Activated CD4-positive, alpha-beta memory T cell treated with anti-CD3 and anti-CD28 coated beads, Interleukin-2, amount 10 ng/mL, durations not matched to agents 7 days and 5 days (primary cell): ENCODE data around the gene GUCY1A2. TPM values are rescaled to one million over a fixed set of nuclear protein-coding genes. Genes with fewer than 3 reads are reported as not detected.
"Not testable (repeated sequence)": the region's sequence is repeated elsewhere in the genome, so short reads cannot be mapped to it uniquely, and the experiment has no call there.

Experiments used
- CTCF ChIA-PET: fragments of 350-600 bp; sonication (Branson Sonifier 250); formaldehyde crosslinking; loops from one replicate; lab custom pipeline; 2021; ENCODE audit warnings: antibody characterized with exemption, inconsistent platforms; lab: Charles Lee
- POLR2A ChIA-PET: fragments of 350-600 bp; sonication (Branson Sonifier 250); formaldehyde crosslinking; loops from one replicate; lab custom pipeline; 2021; ENCODE audit warnings: antibody characterized with exemption; lab: Charles Lee
- DNase-seq: peaks from one replicate; pipeline ENCODE4 v3.0.0-alpha.2; 2020
- H3K27ac Mint-ChIP-seq: one replicate; pipeline ENCODE4 v1.8.0; 2021; ENCODE audit warnings: mild to moderate bottlenecking, mixed read lengths
- H3K27me3 Mint-ChIP-seq: one replicate; pipeline ENCODE4 v1.8.0; 2021; ENCODE audit warnings: mixed read lengths
- H3K36me3 Mint-ChIP-seq: one replicate; pipeline ENCODE4 v1.8.0; 2021; ENCODE audit warnings: low read depth, mixed read lengths
- H3K4me1 Mint-ChIP-seq: one replicate; pipeline ENCODE4 v1.8.0; 2021; ENCODE audit warnings: mixed read lengths
- H3K4me3 Mint-ChIP-seq: one replicate; pipeline ENCODE4 v1.8.0; 2021; ENCODE audit warnings: mild to moderate bottlenecking, mixed read lengths
- H3K9me3 Mint-ChIP-seq: one replicate; pipeline ENCODE4 v1.8.0; 2021; ENCODE audit warnings: mixed read lengths
- total RNA-seq, 2 experiments: library from RNA; stranded (reverse); gene quantifications; one replicate each; pipeline ENCODE4 v1.2.3, GENCODE V29; 2021

The GUCY1A2 gene
- not detected for total RNA-seq

- ChIA-PET POLR2A (no interaction called here), CTCF (no interaction called here)
- no peak within 1 kb of the TSS for H3K27ac Mint-ChIP-seq
- H3K27me3 Mint-ChIP-seq = peaks cover 30% of the 10 kb centered on the region
- H3K4me1 Mint-ChIP-seq = peaks cover 5% of the 10 kb centered on the region
- DNase-seq = no peak
- H3K4me3 Mint-ChIP-seq = peak within 1 kb of the TSS; percentile 37
- peaks cover 3% of the 10 kb centered on the region for H3K36me3 Mint-ChIP-seq
- no peaks in the 10 kb centered on the region for H3K9me3 Mint-ChIP-seq
Observed at GRCh38 chr11:107018219-107018901, at the start of gene GUCY1A2. Gene GUCY1A2 (minus strand): TSS chr11:107018476. CDS start chr11:107018055, 421 bp downstream.

GRCh38 chr11:107054391-107054790, 36.1 kb upstream of the GUCY1A2 start:
- Mint-ChIP-seq H3K4me3 (no peak overlapping the region), H3K27me3 (no peaks in the 10 kb centered on the region), H3K9me3 (peaks cover 20% of the 10 kb centered on the region), H3K27ac (no peak overlapping the region), H3K4me1 (no peaks in the 10 kb centered on the region), H3K36me3 (no peaks in the 10 kb centered on the region)
- ChIA-PET CTCF (no interaction called here), POLR2A (no interaction called here)
- DNase-seq = no peak

- H3K9me3 Mint-ChIP-seq = peaks cover 26% of the 10 kb centered on the region
- H3K4me1 Mint-ChIP-seq, H3K36me3 Mint-ChIP-seq, H3K27ac Mint-ChIP-seq, CTCF ChIA-PET, DNase-seq, H3K27me3 Mint-ChIP-seq, POLR2A ChIA-PET, H3K4me3 Mint-ChIP-seq: not testable (repeated sequence)
Observed at GRCh38 chr11:107051332-107051731, 33.1 kb upstream of the GUCY1A2 start.

- POLR2A ChIA-PET, H3K36me3 Mint-ChIP-seq, CTCF ChIA-PET: not testable (repeated sequence)
Observed at GRCh38 chr11:107050899-107051298, 32.6 kb upstream of the GUCY1A2 start.

GRCh38 chr11:107050121-107050520, 31.8 kb upstream of the GUCY1A2 start:
- DNase-seq = no peak
- no peaks in the 10 kb centered on the region for H3K27me3 Mint-ChIP-seq
- CTCF ChIA-PET = no interaction called here

More at GRCh38 chr11:107050899-107051298, 32.6 kb upstream of the GUCY1A2 start:
- DNase-seq, H3K27me3 Mint-ChIP-seq, H3K4me1 Mint-ChIP-seq, H3K27ac Mint-ChIP-seq, H3K4me3 Mint-ChIP-seq: not testable (repeated sequence)
- H3K9me3 Mint-ChIP-seq = peaks cover 26% of the 10 kb centered on the region

GRCh38 chr11:107044503-107044902, 26.2 kb upstream of the GUCY1A2 start:
- ChIA-PET CTCF (no interaction called here), POLR2A (no interaction called here)
- DNase-seq = no peak
- H3K9me3 Mint-ChIP-seq = peaks cover 7% of the 10 kb centered on the region
- peaks cover 2% of the 10 kb centered on the region for H3K4me1 Mint-ChIP-seq
- H3K36me3 Mint-ChIP-seq = no peaks in the 10 kb centered on the region
- H3K27ac Mint-ChIP-seq = no peak overlapping the region
- no peaks in the 10 kb centered on the region for H3K27me3 Mint-ChIP-seq
- H3K4me3 Mint-ChIP-seq = no peak overlapping the region

More at GRCh38 chr11:107050121-107050520, 31.8 kb upstream of the GUCY1A2 start:
- no peaks in the 10 kb centered on the region for H3K4me1 Mint-ChIP-seq
- peaks cover 26% of the 10 kb centered on the region for H3K9me3 Mint-ChIP-seq
- POLR2A ChIA-PET = no interaction called here
- H3K27ac Mint-ChIP-seq = no peak overlapping the region
- H3K36me3 Mint-ChIP-seq = no peaks in the 10 kb centered on the region
- no peak overlapping the region for H3K4me3 Mint-ChIP-seq

GRCh38 chr11:107043242-107044006, 25.1 kb upstream of the GUCY1A2 start:
- H3K4me3 Mint-ChIP-seq = no peak overlapping the region
- CTCF ChIA-PET = no interaction called here
- DNase-seq = no peak
- H3K27me3 Mint-ChIP-seq = no peaks in the 10 kb centered on the region
- H3K4me1 Mint-ChIP-seq = peaks cover 2% of the 10 kb centered on the region
- no peaks in the 10 kb centered on the region for H3K36me3 Mint-ChIP-seq
- H3K27ac Mint-ChIP-seq = no peak overlapping the region
- peaks cover 2% of the 10 kb centered on the region for H3K9me3 Mint-ChIP-seq
- POLR2A ChIA-PET = interaction anchor here (1.0 kb wide), 1 partner anchor 451 kb away, joined by 3 read pairs; no protein-coding TSS in a partner anchor

GRCh38 chr11:107042748-107043147, 24.5 kb upstream of the GUCY1A2 start:
- Mint-ChIP-seq H3K9me3 (no peaks in the 10 kb centered on the region), H3K27me3 (no peaks in the 10 kb centered on the region), H3K27ac (no peak overlapping the region), H3K4me3 (no peak overlapping the region), H3K4me1 (peaks cover 2% of the 10 kb centered on the region), H3K36me3 (no peaks in the 10 kb centered on the region)
- ChIA-PET POLR2A (interaction anchor here (1.0 kb wide), 1 partner anchor 452 kb away, joined by 3 read pairs; no protein-coding TSS in a partner anchor), CTCF (no interaction called here)
- DNase-seq = no peak

- Mint-ChIP-seq H3K27me3 (no peaks in the 10 kb centered on the region), H3K4me3 (no peak overlapping the region), H3K4me1 (peaks cover 2% of the 10 kb centered on the region), H3K36me3 (no peaks in the 10 kb centered on the region), H3K27ac (no peak overlapping the region), H3K9me3 (no peaks in the 10 kb centered on the region)
- DNase-seq = no peak
- POLR2A ChIA-PET = no interaction called here
- CTCF ChIA-PET = no interaction called here
Observed at GRCh38 chr11:107041088-107041444, 22.8 kb upstream of the GUCY1A2 start.

GRCh38 chr11:107040433-107041087, 22.3 kb upstream of the GUCY1A2 start:
- ChIA-PET CTCF (no interaction called here), POLR2A (no interaction called here)
- Mint-ChIP-seq H3K36me3 (no peaks in the 10 kb centered on the region), H3K4me3 (no peak overlapping the region), H3K4me1 (peaks cover 2% of the 10 kb centered on the region), H3K27ac (no peak overlapping the region), H3K27me3 (no peaks in the 10 kb centered on the region), H3K9me3 (no peaks in the 10 kb centered on the region)
- no peak for DNase-seq

- Mint-ChIP-seq H3K36me3 (no peaks in the 10 kb centered on the region), H3K4me3 (no peak overlapping the region), H3K27me3 (no peaks in the 10 kb centered on the region), H3K9me3 (no peaks in the 10 kb centered on the region), H3K27ac (no peak overlapping the region), H3K4me1 (no peaks in the 10 kb centered on the region)
- POLR2A ChIA-PET = no interaction called here
- CTCF ChIA-PET = no interaction called here
- no peak for DNase-seq
Observed at GRCh38 chr11:107025673-107026072, 7.4 kb upstream of the GUCY1A2 start.

- Mint-ChIP-seq H3K36me3 (peaks cover 3% of the 10 kb centered on the region), H3K27ac (no peak overlapping the region), H3K27me3 (peaks cover 27% of the 10 kb centered on the region), H3K9me3 (no peaks in the 10 kb centered on the region), H3K4me1 (peaks cover 5% of the 10 kb centered on the region), H3K4me3 (no peak overlapping the region)
- DNase-seq = no peak
- POLR2A ChIA-PET = no interaction called here
- CTCF ChIA-PET = no interaction called here
Observed at GRCh38 chr11:107020594-107020993, 2.3 kb upstream of the GUCY1A2 start.

- Mint-ChIP-seq H3K9me3 (no peaks in the 10 kb centered on the region), H3K27me3 (peaks cover 30% of the 10 kb centered on the region), H3K36me3 (peaks cover 3% of the 10 kb centered on the region), H3K27ac (no peak overlapping the region), H3K4me3 (peak overlapping the region; percentile 37), H3K4me1 (peaks cover 5% of the 10 kb centered on the region)
- CTCF ChIA-PET = no interaction called here
- DNase-seq = no peak
- POLR2A ChIA-PET = no interaction called here
Observed at GRCh38 chr11:107018902-107019493, 722 bp upstream of the GUCY1A2 start.
